Stimulated activated effector memory CD8-positive, alpha-beta T cell treated with anti-CD3 and anti-CD28 coated beads, Interleukin-12 subunit alpha, Interleukin-12 subunit beta, amount 100 ng/mL, for 72 hours (primary cell): ENCODE data around the gene PTPRE.
A peak's percentile ranks its signal among the peaks of the same experiment; 100 is the strongest.
"Not testable (repeated sequence)": the region's sequence is repeated elsewhere in the genome, so short reads cannot be mapped to it uniquely, and the experiment has no call there.

Experiments
- ATAC-seq: fragments of 150-1000 bp; cut with Tn5 transposase; 2 replicates; pipeline ENCODE4 v1.10.0; 2021
- DNase-seq, 2 donors: peaks; one replicate each; pipeline ENCODE4 v3.0.0; 2021 to 2022; ENCODE audit warnings: low spot score in 2 of 2
- H3K27ac Mint-ChIP-seq: one replicate; pipeline ENCODE4 v1.8.0; 2022; ENCODE audit warnings: mild to moderate bottlenecking, mixed read lengths
- H3K36me3 Mint-ChIP-seq: one replicate; pipeline ENCODE4 v1.8.0; 2022; ENCODE audit warnings: mild to moderate bottlenecking, mixed read lengths
- H3K4me1 Mint-ChIP-seq: one replicate; pipeline ENCODE4 v1.8.0; 2022; ENCODE audit warnings: mixed read lengths
- H3K4me3 Mint-ChIP-seq: one replicate; pipeline ENCODE4 v1.8.0; 2022; ENCODE audit warnings: mild to moderate bottlenecking, mixed read lengths
- H3K9me3 Mint-ChIP-seq: one replicate; pipeline ENCODE4 v1.8.0; 2022; ENCODE audit warnings: mixed read lengths

PTPRE gene

GRCh38 chr10:128078136-128078969 is 171.4 kb downstream of the PTPRE start:
- Mint-ChIP-seq H3K4me1 (peaks cover 7% of the 10 kb centered on the region), H3K27ac (no peak overlapping the region), H3K36me3 (peaks cover 100% of the 10 kb centered on the region), H3K9me3 (no peaks in the 10 kb centered on the region), H3K4me3 (no peak overlapping the region)
- ATAC-seq (peak; percentile 77), DNase-seq (no peak)

DNA sequence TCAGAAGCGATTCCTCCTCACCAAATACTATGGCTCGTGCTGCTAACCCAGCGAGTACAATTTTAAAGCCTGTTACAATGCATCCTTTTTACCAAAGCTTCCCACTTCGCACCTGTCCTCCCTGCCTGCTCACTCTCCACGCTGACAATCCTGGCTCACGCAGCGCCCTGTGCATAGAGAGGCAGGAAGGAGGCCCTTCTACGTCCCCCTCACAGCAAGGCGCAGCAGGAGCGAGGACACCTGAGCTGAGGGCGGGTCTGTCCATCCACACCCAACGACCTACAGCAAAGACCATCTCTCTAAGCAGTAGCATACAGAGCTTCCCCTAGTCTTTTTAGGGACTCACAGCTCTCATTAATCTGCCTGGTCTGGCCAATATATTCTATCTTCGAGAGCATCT is 173.3 kb downstream of the PTPRE start:
- DNase-seq (no peak), ATAC-seq (no peak)
- Mint-ChIP-seq H3K9me3 (no peaks in the 10 kb centered on the region), H3K4me3 (no peak overlapping the region), H3K4me1 (peaks cover 7% of the 10 kb centered on the region), H3K27ac (peak overlapping the region; percentile 82), H3K36me3 (peaks cover 100% of the 10 kb centered on the region)

- Mint-ChIP-seq H3K36me3 (peaks cover 100% of the 10 kb centered on the region), H3K4me3 (no peak overlapping the region), H3K4me1 (peaks cover 7% of the 10 kb centered on the region), H3K9me3 (no peaks in the 10 kb centered on the region), H3K27ac (peak overlapping the region; percentile 82)
- DNase-seq (no peak), ATAC-seq (no peak)
These were observed 173.7 kb downstream of the PTPRE start for GRCh38 chr10:128080641-128081040.

DNA sequence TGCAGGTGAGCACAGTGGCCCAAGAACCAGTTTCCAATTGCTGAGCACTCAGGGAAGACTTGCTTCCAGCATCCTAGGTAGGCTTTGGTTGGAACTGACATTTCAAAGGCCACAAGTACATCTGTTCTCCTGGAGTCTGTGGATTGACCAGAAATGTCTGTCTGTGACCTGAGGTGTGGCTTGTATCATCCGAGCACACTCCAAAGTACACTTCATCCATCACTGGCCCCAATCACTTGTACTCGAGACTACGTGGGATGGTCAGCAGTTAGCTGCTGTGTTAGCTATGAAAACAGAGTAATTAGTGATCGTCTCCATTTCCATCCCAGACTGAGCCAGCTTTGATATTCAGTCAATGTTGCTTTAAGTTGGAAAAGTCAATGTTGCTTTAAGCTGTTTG is 174.3 kb downstream of the PTPRE start:
- DNase-seq (no peak), ATAC-seq (no peak)
- Mint-ChIP-seq H3K27ac (peak overlapping the region; percentile 82), H3K4me3 (no peak overlapping the region), H3K4me1 (peaks cover 7% of the 10 kb centered on the region), H3K9me3 (no peaks in the 10 kb centered on the region), H3K36me3 (peaks cover 97% of the 10 kb centered on the region)

GRCh38 chr10:128081720-128082119 is 174.8 kb downstream of the PTPRE start:
- Mint-ChIP-seq H3K9me3 (no peaks in the 10 kb centered on the region), H3K27ac (no peak overlapping the region), H3K4me1 (peaks cover 7% of the 10 kb centered on the region), H3K4me3 (no peak overlapping the region), H3K36me3 (peaks cover 92% of the 10 kb centered on the region)
- no peak for DNase-seq
- no peak for ATAC-seq

GRCh38 chr10:128083191-128083895 is 176.4 kb downstream of the PTPRE start:
- Mint-ChIP-seq H3K27ac (peak overlapping the region; percentile 23), H3K4me3 (no peak overlapping the region), H3K9me3 (no peaks in the 10 kb centered on the region), H3K36me3 (peaks cover 76% of the 10 kb centered on the region), H3K4me1 (peaks cover 7% of the 10 kb centered on the region)
- DNase-seq = no peak
- ATAC-seq = no peak

GRCh38 chr10:128084364-128084763 is 177.5 kb downstream of the PTPRE start:
- Mint-ChIP-seq H3K27ac (peak overlapping the region; percentile 26), H3K36me3 (peaks cover 66% of the 10 kb centered on the region), H3K9me3 (no peaks in the 10 kb centered on the region), H3K4me3 (no peak overlapping the region), H3K4me1 (peaks cover 7% of the 10 kb centered on the region)
- ATAC-seq (no peak), DNase-seq (no peak)

DNA sequence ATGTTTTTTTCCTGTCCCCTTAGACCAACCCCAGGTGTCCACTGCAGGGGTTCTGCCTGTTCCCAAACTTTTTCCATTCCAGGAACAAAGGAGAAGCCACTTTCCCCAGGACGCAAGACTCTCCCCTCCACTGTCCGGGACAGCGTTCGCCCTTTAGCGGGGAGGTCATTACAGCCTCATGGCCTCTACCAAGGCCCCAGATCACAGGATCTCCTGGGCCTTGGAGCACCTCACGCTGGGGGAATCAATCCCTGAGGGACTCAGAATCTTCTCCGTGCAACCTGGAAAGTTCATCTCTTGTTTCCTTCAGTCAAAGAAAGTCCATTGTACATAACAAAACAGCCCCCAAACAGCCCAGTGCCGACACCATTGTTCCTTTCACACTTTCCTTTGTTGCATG is 178.1 kb downstream of the PTPRE start:
- no peaks in the 10 kb centered on the region for H3K9me3 Mint-ChIP-seq
- peaks cover 60% of the 10 kb centered on the region for H3K36me3 Mint-ChIP-seq
- H3K4me1 Mint-ChIP-seq = peaks cover 7% of the 10 kb centered on the region
- H3K4me3 Mint-ChIP-seq = no peak overlapping the region
- H3K27ac Mint-ChIP-seq = peak overlapping the region; percentile 26
- ATAC-seq (no peak), DNase-seq (no peak)

- peaks cover 47% of the 10 kb centered on the region for H3K36me3 Mint-ChIP-seq
- H3K4me3 Mint-ChIP-seq = no peak overlapping the region
- H3K4me1 Mint-ChIP-seq = no peaks in the 10 kb centered on the region
- ATAC-seq = no peak
- no peak for DNase-seq
- H3K27ac Mint-ChIP-seq = peak overlapping the region; percentile 26
- no peaks in the 10 kb centered on the region for H3K9me3 Mint-ChIP-seq
These were observed 179.3 kb downstream of the PTPRE start for GRCh38 chr10:128086003-128086863.

DNA sequence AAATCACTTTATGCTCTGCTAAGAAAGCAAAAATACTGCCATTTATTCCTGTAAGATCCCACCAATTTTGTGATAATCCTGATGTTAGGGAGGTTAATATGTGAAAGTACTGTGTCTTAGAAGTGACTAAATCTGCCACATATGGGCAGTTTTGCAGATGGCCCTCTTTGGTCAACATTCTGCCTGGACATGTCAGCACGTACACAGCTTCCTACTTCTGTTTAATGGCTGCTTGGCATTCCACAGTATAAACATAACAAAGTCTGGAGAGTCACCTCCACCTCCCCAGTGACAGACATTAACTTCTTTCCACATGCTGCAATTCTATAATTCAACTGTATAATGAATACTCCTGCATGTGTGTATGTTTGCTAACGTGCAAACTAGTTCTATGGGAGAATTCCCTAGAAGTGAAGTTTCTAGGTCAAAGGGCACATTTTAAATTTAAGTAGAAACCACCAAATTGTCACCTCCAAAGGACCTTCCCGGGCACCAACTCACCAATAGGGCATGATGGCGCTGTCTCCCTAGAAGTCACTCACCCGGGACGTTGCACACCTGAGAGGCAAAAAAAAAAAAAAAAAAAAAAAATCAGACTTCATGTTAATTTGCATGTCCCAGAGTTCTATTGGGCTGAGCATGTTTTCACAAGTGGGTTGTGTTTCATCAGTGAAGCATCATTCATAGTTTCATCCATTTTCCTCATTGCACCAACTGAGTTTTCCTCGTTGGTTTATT is 180.4 kb downstream of the PTPRE start:
- Mint-ChIP-seq H3K27ac (no peak overlapping the region), H3K4me1 (no peaks in the 10 kb centered on the region), H3K9me3 (no peaks in the 10 kb centered on the region), H3K36me3 (peaks cover 36% of the 10 kb centered on the region), H3K4me3 (no peak overlapping the region)
- no peak for ATAC-seq
- DNase-seq = no peak

GRCh38 chr10:128087884-128088709 is 181.2 kb downstream of the PTPRE start:
- H3K9me3 Mint-ChIP-seq = no peaks in the 10 kb centered on the region
- ATAC-seq = peak; percentile 47
- H3K27ac Mint-ChIP-seq = no peak overlapping the region
- H3K36me3 Mint-ChIP-seq = peaks cover 36% of the 10 kb centered on the region
- no peak overlapping the region for H3K4me3 Mint-ChIP-seq
- H3K4me1 Mint-ChIP-seq = no peaks in the 10 kb centered on the region
- DNase-seq = no peak

- peaks cover 24% of the 10 kb centered on the region for H3K36me3 Mint-ChIP-seq
- peaks cover 19% of the 10 kb centered on the region for H3K4me1 Mint-ChIP-seq
- H3K27ac Mint-ChIP-seq = no peak overlapping the region
- no peaks in the 10 kb centered on the region for H3K9me3 Mint-ChIP-seq
- DNase-seq = no peak
- H3K4me3 Mint-ChIP-seq = no peak overlapping the region
- no peak for ATAC-seq
These were observed 184.8 kb downstream of the PTPRE start for GRCh38 chr10:128091636-128092210.

DNA sequence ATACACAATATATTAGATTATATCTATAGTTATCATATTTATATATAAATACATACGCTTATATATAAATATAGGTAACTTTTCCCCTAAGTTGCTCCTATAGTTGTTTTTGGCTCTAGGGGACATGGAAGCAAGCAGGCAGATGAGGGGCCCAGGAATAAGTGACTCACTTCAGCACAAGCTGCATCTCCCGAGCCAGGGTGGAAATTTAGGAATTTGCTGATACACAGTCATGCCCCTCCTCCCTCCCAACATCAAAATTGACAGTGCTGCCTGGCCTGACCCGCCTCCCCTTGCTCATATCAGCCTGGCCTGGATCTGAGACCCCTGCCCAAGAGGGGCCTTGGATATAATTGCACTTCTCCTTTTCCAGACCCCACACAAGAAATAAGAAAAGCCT is 185.6 kb downstream of the PTPRE start:
- Mint-ChIP-seq H3K4me3 (no peak overlapping the region), H3K27ac (no peak overlapping the region), H3K36me3 (peaks cover 29% of the 10 kb centered on the region), H3K4me1 (peaks cover 23% of the 10 kb centered on the region), H3K9me3 (no peaks in the 10 kb centered on the region)
- DNase-seq (no peak), ATAC-seq (no peak)

- DNase-seq, H3K9me3 Mint-ChIP-seq, ATAC-seq: not testable (repeated sequence)
- Mint-ChIP-seq H3K36me3 (peaks cover 29% of the 10 kb centered on the region), H3K27ac (peak overlapping the region; percentile 89), H3K4me3 (peak overlapping the region; percentile 61), H3K4me1 (peaks cover 33% of the 10 kb centered on the region)
These were observed 187.7 kb downstream of the PTPRE start for GRCh38 chr10:128094596-128094995.
